Activated B cell treated with CpG ODN at 0.5 μM for 24 hours (primary cell): Measurements from ENCODE around the gene EMC1. TPM values are rescaled to one million over a fixed set of nuclear protein-coding genes. Genes with fewer than 3 reads are reported as not detected.
"Not testable (repeated sequence)": the region's sequence is repeated elsewhere in the genome, so short reads cannot be mapped to it uniquely, and the experiment has no call there.

Experiments used
- ATAC-seq: fragments of 200-7000 bp; cut with Tn5 transposase; one replicate; pipeline ENCODE4 v1.10.0; 2021; ENCODE audit warnings: low read depth, mild to moderate bottlenecking, moderate library complexity
- CTCF ChIA-PET: fragments of 350-600 bp; sonication (Branson Sonifier 250); formaldehyde crosslinking; loops from one replicate; lab custom pipeline; 2021; ENCODE audit warnings: antibody characterized with exemption; lab: Charles Lee
- POLR2A ChIA-PET: fragments of 350-600 bp; sonication (Branson Sonifier 250); formaldehyde crosslinking; loops from one replicate; lab custom pipeline; 2021; ENCODE audit warnings: antibody characterized with exemption; lab: Charles Lee
- DNase-seq: peaks from one replicate; pipeline ENCODE4 v3.0.0; 2022
- H3K27ac Mint-ChIP-seq: one replicate; pipeline ENCODE4 v1.8.0; 2020; ENCODE audit warnings: mixed read lengths
- H3K27me3 Mint-ChIP-seq: one replicate; pipeline ENCODE4 v1.8.0; 2021; ENCODE audit warnings: mixed read lengths
- H3K36me3 Mint-ChIP-seq: one replicate; pipeline ENCODE4 v1.8.0; 2021; ENCODE audit warnings: low read depth, mixed read lengths
- H3K4me1 Mint-ChIP-seq: one replicate; pipeline ENCODE4 v1.8.0; 2021; ENCODE audit warnings: mixed read lengths
- H3K4me3 Mint-ChIP-seq: one replicate; pipeline ENCODE4 v1.8.0; 2020; ENCODE audit warnings: mild to moderate bottlenecking, mixed read lengths
- H3K9me3 Mint-ChIP-seq: one replicate; pipeline ENCODE4 v1.8.0; 2020; ENCODE audit warnings: mixed read lengths
- intact Hi-C: fragments of 100-400 bp; cut with micrococcal nuclease; formaldehyde crosslinking; loops from one replicate; pipeline ENCODE4 v1.15.1; 2024
- total RNA-seq: library from RNA; stranded (reverse); gene quantifications from 2 replicates; pipeline ENCODE4 v1.2.3, GENCODE V29; 2022
- TF ChIP-seq, protein P1 (sequence below): fragments of 200-600 bp; IDR thresholded peaks from one replicate; pipeline ENCODE4 v1.8.0; 2022; ENCODE audit warnings: antibody characterized with exemption, mild to moderate bottlenecking

The EMC1 gene
- total RNA-seq, 1 donor from 2014 or later = 42.7 TPM

DNA sequence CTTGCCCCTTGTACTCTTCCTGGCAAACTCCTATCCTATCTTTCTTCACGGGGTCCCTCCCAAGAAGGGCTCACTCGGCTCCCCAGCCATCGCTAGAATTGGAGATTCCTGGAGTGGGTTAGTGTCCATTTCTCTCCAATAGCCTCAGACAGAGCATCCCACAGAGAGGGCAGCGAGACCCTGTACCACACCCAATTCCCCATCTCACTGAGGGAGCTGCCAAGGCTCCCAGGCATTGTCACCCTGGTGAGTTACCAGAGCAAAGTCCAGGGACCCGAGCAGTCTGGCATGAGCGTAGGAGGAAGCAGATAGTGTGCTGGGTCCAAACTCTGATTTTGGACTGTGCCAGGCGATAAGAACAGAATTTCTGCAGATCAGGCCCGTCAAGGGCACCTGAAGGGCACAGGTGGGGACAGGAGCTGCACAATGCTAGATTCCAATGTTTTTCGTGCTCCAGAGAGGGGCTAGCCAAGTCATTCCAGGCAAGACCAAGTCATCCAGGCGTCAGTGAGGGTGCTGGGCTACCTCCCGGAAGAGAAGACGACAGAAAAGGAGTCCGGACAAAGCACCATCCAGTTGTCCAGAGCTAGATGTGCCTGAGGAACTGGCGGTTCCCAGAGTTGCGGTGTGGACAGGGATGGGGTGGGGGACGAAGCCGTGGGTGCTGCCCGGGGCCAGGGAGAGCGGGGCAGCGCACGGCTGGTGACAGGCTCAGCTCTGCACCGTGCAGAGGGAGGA lies 22.0 kb upstream of the EMC1 start:
- Mint-ChIP-seq H3K4me3 (no peak overlapping the region), H3K9me3 (peaks cover 7% of the 10 kb centered on the region), H3K27ac (no peak overlapping the region), H3K4me1 (no peaks in the 10 kb centered on the region), H3K27me3 (peaks cover 14% of the 10 kb centered on the region), H3K36me3 (no peaks in the 10 kb centered on the region)
- CTCF ChIA-PET = no interaction called here
- TF ChIP-seq, protein P1, sequence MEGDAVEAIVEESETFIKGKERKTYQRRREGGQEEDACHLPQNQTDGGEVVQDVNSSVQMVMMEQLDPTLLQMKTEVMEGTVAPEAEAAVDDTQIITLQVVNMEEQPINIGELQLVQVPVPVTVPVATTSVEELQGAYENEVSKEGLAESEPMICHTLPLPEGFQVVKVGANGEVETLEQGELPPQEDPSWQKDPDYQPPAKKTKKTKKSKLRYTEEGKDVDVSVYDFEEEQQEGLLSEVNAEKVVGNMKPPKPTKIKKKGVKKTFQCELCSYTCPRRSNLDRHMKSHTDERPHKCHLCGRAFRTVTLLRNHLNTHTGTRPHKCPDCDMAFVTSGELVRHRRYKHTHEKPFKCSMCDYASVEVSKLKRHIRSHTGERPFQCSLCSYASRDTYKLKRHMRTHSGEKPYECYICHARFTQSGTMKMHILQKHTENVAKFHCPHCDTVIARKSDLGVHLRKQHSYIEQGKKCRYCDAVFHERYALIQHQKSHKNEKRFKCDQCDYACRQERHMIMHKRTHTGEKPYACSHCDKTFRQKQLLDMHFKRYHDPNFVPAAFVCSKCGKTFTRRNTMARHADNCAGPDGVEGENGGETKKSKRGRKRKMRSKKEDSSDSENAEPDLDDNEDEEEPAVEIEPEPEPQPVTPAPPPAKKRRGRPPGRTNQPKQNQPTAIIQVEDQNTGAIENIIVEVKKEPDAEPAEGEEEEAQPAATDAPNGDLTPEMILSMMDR = no peak
- ATAC-seq = no peak
- intact Hi-C loops = no loop called here
- POLR2A ChIA-PET = no interaction called here
- DNase-seq = no peak

DNA sequence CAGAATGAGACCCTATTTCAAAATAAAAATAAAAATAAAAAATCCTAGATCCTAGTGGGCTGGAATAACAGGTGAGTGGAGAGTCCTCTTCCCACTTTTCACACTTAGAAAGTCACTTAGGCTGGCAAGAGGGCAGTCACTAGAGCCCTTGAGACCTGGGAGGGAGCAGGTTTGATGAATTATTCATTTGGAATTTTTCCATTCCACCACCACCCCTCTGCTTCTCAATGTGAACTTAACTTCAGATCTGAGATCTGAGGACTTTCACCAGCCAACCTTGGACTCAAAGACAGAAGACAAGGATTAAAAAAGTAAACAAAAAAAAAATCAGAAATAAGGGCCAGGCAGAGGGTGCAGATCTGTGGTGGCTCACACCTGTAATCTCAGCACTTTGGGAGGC lies 20.7 kb upstream of the EMC1 start:
- ATAC-seq (no peak), DNase-seq (no peak)
- Mint-ChIP-seq H3K4me3 (no peak overlapping the region), H3K9me3 (peaks cover 7% of the 10 kb centered on the region), H3K27ac (no peak overlapping the region), H3K27me3 (peaks cover 14% of the 10 kb centered on the region), H3K4me1 (no peaks in the 10 kb centered on the region), H3K36me3 (no peaks in the 10 kb centered on the region)
- CTCF ChIA-PET = no interaction called here
- POLR2A ChIA-PET = interaction anchor here (0.6 kb wide), 1 partner anchor 375 kb away, joined by 3 read pairs; no protein-coding TSS in a partner anchor
- intact Hi-C loops = no loop called here
- TF ChIP-seq, protein P1 = no peak

DNA sequence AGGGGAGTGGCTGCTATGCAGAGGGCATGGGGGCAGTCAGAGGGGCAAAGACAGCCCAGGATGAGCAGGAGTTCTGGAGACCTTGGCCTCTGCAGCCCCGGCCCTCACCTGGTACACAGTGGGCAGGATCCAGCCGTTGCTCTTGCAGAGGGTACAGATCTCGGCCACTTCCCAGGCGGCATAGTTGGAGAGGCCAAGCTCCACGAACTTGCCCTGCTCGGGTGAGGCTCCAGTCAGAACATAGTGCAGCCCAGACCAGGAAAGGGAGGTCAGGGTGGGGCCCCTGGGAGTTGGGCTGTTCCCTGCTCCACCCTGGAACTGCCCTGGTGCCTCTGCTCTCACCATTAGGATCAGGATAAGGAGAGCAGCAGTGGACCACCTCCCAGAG lies 19.0 kb upstream of the EMC1 start:
- DNase-seq, ATAC-seq, H3K4me3 Mint-ChIP-seq, intact Hi-C loops, H3K4me1 Mint-ChIP-seq, H3K27ac Mint-ChIP-seq, H3K36me3 Mint-ChIP-seq, POLR2A ChIA-PET, CTCF ChIA-PET, H3K9me3 Mint-ChIP-seq: not testable (repeated sequence)
- H3K27me3 Mint-ChIP-seq = peaks cover 14% of the 10 kb centered on the region

DNA sequence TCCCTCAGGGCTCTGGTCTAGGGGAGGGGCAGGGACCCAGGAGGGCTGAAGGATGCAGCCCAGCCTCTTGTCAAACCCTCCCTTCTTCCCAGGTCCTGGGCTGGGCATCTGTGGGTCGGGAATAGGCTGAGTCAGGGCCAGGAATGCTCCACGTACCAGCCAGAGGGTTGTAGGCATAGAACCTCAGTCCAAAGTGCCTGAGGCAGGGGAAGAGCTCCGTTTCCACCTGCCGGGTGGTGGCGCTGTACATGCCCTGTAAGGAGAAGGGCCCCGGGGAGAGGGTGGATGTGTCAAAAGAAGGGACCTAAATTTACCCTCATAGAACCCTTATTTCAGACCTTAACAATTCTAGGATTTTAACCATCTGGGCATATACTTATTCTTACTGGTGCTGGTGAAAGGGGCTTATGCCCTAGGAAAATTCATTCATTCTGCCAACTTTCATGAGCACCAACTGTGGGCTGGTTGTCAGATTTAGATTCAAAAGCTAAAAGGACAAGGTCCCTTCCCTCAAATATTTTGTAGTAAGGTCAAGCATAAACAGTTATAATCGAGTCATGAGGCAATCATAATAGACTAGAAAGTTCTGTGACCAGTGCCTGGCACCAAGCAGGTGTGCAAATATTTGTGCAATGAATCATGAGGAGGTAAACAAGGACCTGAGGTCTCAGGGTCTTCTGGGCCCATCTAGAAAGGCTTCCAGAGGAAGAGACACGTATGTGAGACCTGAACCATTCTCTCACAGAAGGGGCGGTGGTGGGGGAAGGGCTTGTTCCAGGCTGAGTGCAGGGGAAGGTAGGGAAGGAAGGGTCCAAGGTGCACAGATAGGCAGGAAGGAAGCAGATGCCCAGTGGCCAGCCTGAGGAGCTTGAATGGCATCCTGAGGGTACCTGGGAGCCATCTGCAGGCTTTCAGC lies 18.4 kb upstream of the EMC1 start:
- H3K4me1 Mint-ChIP-seq, ATAC-seq, H3K36me3 Mint-ChIP-seq, CTCF ChIA-PET, H3K4me3 Mint-ChIP-seq, POLR2A ChIA-PET, H3K9me3 Mint-ChIP-seq, H3K27ac Mint-ChIP-seq, intact Hi-C loops, DNase-seq: not testable (repeated sequence)
- H3K27me3 Mint-ChIP-seq = peaks cover 14% of the 10 kb centered on the region

DNA sequence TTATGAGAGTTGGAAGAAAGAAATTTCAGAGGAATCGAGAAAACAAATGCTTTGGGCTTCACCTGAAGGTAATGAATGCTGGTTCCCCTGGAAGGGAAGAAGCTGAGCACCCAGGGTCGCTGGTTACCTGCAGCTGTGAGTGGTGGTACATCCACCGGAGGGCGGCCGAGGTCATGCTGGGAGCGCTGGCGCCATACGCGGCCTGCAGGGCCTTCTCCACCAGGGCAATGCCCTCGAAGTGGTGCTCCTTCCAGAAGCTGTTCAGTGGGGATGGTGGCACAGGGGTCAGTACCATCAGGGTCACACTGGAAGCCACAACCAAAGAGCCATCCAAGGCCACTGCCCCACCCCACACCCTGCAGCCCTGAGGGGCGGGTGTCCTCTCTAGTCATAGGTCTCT lies 17.1 kb upstream of the EMC1 start:
- Mint-ChIP-seq H3K9me3 (peaks cover 3% of the 10 kb centered on the region), H3K27me3 (peaks cover 10% of the 10 kb centered on the region), H3K4me3 (no peak overlapping the region), H3K27ac (no peak overlapping the region), H3K4me1 (no peaks in the 10 kb centered on the region), H3K36me3 (no peaks in the 10 kb centered on the region)
- TF ChIP-seq, protein P1 = no peak
- ChIA-PET CTCF (no interaction called here), POLR2A (no interaction called here)
- ATAC-seq = no peak
- intact Hi-C loops = no loop called here
- no peak for DNase-seq

DNA sequence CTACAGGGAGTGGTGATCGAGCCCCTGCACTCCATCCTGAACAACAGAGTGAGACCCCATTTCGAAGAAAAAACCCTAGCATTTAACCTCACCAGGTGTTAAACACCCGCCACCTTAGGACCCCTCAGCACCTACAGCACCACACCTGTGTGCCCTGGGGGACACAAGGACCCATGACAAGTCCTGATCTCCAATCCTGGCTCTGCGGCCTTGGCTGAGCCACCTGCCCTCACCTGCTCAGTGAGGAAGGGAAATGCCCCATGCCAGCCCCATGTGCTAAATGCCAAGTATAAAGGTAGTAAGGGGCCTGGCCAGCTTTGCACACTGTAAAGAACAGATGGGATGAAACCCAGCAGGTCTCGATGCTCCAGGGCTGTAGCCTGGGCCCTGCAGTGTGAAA lies 11.4 kb upstream of the EMC1 start:
- peaks cover 31% of the 10 kb centered on the region for H3K36me3 Mint-ChIP-seq
- no peak overlapping the region for H3K27ac Mint-ChIP-seq
- no peaks in the 10 kb centered on the region for H3K27me3 Mint-ChIP-seq
- peaks cover 3% of the 10 kb centered on the region for H3K9me3 Mint-ChIP-seq
- POLR2A ChIA-PET = no interaction called here
- no peak overlapping the region for H3K4me3 Mint-ChIP-seq
- CTCF ChIA-PET = no interaction called here
- intact Hi-C loops = no loop called here
- no peak for ATAC-seq
- H3K4me1 Mint-ChIP-seq = no peaks in the 10 kb centered on the region
- no peak for DNase-seq
- TF ChIP-seq, protein P1 = no peak
